HepG2 (cell line): ENCODE results near the gene PPHLN1.

Experiments used
- ELF4 ChIP-seq: sonication (generic); formaldehyde crosslinking; IDR thresholded peaks from 2 replicates; pipeline ENCODE4 v1.5.0; 2020; ENCODE audit warnings: missing genetic modification reagents, mild to moderate bottlenecking, moderate library complexity, borderline replicate concordance
- HNRNPK ChIP-seq: fragments of 200-400 bp; formaldehyde crosslinking; IDR thresholded peaks from 2 replicates; pipeline ENCODE4 v1.6.1; 2018; ENCODE audit warnings: low read length, low read depth, moderate library complexity, mild to moderate bottlenecking; ENCODE audit not compliant: poor library complexity, severe bottlenecking
- JUN ChIP-seq: sonication (generic); formaldehyde crosslinking; IDR thresholded peaks from 2 replicates; pipeline ENCODE4 v1.4.0; 2020; ENCODE audit warnings: mild to moderate bottlenecking, missing genetic modification reagents
- NCOR1 ChIP-seq: fragments of 200-600 bp; sonication (generic); IDR thresholded peaks from 2 replicates; pipeline ENCODE4 v1.7.0; 2017; ENCODE audit warnings: antibody characterized with exemption, low read length, borderline replicate concordance
- SAFB2 ChIP-seq: sonication (generic); formaldehyde crosslinking; IDR thresholded peaks from 2 replicates; pipeline ENCODE4 v1.5.1; 2020; ENCODE audit warnings: missing genetic modification reagents, low read depth, mild to moderate bottlenecking, borderline replicate concordance
- SIN3B ChIP-seq: fragments of 150-350 bp; IDR thresholded peaks from 2 replicates; pipeline ENCODE4 v1.6.1; 2014; ENCODE audit warnings: low read length
- SUZ12 ChIP-seq: fragments of 150-350 bp; IDR thresholded peaks from 2 replicates; pipeline ENCODE4 v1.6.1; 2014; ENCODE audit warnings: low read depth, low read length
- YY1 ChIP-seq: IDR thresholded peaks from 2 replicates; pipeline ENCODE4 v1.6.1; 2011; ENCODE audit warnings: low read length, low read depth, moderate library complexity, mild to moderate bottlenecking; ENCODE audit not compliant: insufficient read depth, insufficient replicate concordance
- ZFP1 ChIP-seq: IDR thresholded peaks from 2 replicates; pipeline ENCODE4 v1.6.1; 2016
- ZNF431 ChIP-seq: sonication (generic); formaldehyde crosslinking; IDR thresholded peaks from 2 replicates; pipeline ENCODE4 v1.9.0; 2022; ENCODE audit warnings: missing genetic modification reagents, low read depth, mild to moderate bottlenecking, borderline replicate concordance
- TF ChIP-seq, protein P1 (sequence below): sonication (generic); formaldehyde crosslinking; conservative IDR thresholded peaks from 2 replicates; pipeline ENCODE4 v1.4.0; 2020; ENCODE audit warnings: missing genetic modification reagents

DNA sequence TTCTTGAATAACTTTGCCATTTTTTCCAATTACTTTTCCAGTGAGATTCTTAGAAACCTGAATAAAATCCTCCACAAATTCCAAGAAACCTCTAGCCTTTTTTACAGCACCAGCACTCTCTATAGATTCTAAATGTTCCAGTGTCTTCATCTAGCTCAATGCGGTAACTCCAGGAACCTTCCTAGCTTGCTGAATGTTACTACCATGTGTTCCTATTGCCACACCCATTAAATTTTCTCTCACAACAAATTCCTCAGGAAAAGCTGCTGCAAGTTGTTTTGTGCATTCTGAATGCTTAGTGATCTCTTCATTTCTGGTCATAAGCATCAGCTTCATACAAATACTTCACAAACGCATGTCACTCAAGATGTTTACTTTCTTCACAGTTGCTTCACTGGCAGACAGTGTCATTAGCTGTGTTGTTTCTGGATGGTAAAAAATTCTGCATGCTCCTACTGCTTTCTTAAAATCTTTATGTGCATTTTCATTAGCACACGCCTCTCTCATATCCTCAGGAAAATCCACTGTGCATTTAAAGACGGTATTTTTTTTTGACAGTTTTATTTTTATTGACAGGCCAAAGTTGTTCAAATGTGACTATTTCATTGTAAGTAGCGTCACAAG is 106.7 kb downstream of the PPHLN1 start:
- TF ChIP-seq ELF4 (CRISPR knock-in tag) (no peak), ZNF431 (CRISPR knock-in tag) (no peak), SIN3B (no peak), YY1 (no peak), NCOR1 (no peak), HNRNPK (no peak), SAFB2 (CRISPR knock-in tag) (no peak), JUN (CRISPR knock-in tag) (no peak), ZFP1 (CRISPR knock-in tag) (no peak), SUZ12 (no peak)
- TF ChIP-seq, protein P1, sequence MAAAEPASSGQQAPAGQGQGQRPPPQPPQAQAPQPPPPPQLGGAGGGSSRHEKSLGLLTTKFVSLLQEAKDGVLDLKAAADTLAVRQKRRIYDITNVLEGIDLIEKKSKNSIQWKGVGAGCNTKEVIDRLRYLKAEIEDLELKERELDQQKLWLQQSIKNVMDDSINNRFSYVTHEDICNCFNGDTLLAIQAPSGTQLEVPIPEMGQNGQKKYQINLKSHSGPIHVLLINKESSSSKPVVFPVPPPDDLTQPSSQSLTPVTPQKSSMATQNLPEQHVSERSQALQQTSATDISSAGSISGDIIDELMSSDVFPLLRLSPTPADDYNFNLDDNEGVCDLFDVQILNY: no peak
